Measurements from ENCODE around the gene IGSF21.

IGSF21 gene

GRCh38 chr1:18119771-18120377 is 12.3 kb downstream of the IGSF21 start:
- no peak for DNase-seq (ENCODE audit: low read depth)

GRCh38 chr1:18120638-18121037 is 13.0 kb downstream of the IGSF21 start:
- no peak for DNase-seq (ENCODE audit: low read depth)

GRCh38 chr1:18121072-18121820 is 13.6 kb downstream of the IGSF21 start:
- no peak for DNase-seq (ENCODE audit: low read depth)

- DNase-seq (ENCODE audit: low read depth), result no peak
Measured at GRCh38 chr1:18123467-18123992, 15.9 kb downstream of the IGSF21 start.

GRCh38 chr1:18124977-18125376 is 17.4 kb downstream of the IGSF21 start:
- DNase-seq (ENCODE audit: low read depth), result no peak

- no peak for DNase-seq (ENCODE audit: low read depth)
Measured at GRCh38 chr1:18126616-18127015, 19.0 kb downstream of the IGSF21 start.

DNA sequence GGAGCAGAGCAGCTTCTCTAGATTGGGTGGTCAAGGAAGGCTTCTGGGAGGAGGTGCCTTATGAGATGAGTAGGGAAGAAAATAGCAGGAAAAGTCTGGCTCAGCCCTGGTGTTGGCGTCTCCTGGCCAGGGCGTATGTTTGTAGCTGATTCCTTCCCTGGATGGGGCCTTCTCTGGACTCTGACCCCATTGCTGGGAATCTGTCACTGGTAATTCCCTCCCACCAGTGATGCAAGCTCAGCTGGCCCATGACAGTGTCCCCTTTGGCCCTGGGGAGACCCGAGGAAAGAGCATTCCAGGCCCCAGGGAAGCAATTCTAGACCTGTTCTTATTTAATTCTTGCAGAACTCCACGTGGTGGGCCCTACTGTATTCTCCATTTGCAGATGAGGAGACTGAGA is 20.7 kb downstream of the IGSF21 start:
- DNase-seq (ENCODE audit: low read depth), result no peak

- no peak for DNase-seq (ENCODE audit: low read depth)
Measured at GRCh38 chr1:18130356-18130755, 22.8 kb downstream of the IGSF21 start.

DNA sequence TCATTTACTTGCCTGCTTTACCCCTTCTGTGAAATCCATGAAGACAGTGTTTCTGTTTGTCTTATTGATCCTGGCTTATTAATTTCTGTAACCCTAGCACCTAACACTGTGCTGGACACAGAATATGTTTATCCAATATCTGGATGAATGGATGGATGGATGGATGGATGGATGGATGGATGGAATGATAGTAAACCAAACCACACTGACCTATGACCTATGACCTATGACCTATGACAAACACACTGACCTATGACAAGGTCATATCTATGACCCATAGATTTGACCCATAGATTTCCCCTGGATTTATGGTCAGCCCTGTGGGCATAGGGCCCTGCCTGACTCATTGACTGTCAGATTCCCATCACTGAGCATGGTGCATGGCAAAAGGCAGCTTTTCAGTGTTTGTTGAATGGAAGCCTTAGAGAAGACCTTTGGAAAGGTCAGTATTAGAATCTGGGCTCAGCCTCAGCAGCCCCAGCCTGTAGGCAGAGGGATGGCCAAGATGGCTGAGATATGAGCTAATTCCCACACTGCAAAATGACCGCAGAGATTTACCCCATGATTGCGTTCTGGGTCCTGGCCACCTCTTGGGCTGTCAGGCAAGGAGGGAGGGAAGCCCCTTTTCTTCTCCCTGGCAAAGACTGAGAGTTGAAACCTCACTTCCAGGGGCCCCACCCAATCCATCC is 24.6 kb downstream of the IGSF21 start:
- DNase-seq (ENCODE audit: low read depth), result no peak

DNA sequence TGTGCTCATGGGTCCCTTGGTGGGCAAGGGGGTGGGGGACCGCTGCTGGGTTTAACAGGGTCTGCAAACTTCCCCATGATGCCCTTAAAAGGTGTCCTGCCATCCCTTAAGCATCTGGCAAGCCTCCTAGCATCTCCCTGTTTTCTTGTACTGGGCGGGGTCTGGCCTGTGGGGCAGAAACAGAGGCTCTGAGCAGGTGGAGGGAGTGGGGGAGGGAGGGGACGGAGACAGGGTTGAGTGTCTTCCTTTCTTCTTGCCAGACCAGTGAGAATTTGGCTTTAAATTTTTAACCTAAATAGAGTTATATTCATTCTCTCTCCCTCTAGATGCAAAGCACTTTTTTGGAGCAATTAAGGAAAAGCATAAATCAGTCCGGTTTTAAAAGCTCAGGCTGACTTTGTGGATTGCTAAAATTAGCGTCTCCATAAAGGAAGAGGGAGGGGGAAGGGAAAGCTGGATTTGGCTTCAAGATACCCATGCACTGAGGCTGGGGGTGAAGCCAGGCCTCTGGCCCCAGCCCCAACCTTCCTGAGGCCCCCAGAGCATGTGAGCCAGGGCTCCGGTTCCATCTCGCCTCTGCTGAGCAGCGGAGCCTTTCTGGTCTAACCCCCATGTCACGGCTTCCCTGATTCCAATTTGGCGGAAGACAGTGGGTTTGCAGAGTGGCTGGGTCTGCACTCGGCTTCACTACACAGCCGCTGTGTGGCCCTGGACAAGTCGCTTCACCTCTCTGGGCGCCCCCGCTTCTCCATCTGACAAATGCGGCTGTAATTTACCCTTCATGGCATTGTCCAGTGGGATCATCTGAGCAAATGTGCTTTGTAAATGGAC is 25.3 kb downstream of the IGSF21 start:
- DNase-seq (ENCODE audit: low read depth), result no peak

- DNase-seq (ENCODE audit: low read depth), result no peak
Measured at GRCh38 chr1:18134324-18135046, 26.9 kb downstream of the IGSF21 start.

- no peak for DNase-seq (ENCODE audit: low read depth)
Measured at GRCh38 chr1:18137759-18138345, 30.3 kb downstream of the IGSF21 start.

DNA sequence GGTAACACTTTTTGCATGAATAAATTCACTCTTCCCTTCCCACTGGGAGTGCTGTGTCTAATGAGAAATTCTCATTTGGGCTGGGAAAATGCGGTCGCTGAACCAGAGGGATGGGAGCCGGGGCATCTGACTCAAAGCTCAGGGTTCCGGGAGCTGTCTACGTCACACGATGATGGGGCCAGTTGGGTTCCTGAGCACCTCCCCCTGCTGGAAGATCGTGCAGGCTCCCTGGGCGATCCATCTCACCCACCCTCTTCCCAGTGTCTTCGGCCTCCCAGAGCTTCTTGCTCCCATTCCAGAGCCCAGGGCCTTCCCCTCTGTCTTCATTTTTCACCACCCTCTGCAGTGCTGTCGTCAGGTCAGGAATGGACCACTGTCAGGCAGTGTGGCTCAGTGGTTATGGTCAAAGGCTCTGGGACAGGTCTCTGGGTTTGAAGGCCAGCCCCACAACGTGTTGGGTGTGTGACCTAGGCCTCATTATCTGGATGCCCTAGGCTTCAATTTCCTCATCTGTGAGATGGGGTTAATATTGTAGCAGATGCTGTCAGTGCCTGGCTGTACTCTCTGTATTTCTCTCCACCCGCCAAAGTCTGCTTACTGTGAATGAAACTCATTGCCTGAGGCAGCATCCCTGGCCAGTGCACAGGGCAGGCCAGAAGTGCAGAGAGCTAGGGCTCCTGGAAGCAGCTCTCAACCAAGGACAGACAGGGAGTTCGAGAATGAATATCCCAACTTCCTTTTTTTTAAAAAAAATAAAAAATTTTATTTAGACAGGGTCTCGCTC is 31.8 kb downstream of the IGSF21 start:
- DNase-seq (ENCODE audit: low read depth), result no peak

DNA sequence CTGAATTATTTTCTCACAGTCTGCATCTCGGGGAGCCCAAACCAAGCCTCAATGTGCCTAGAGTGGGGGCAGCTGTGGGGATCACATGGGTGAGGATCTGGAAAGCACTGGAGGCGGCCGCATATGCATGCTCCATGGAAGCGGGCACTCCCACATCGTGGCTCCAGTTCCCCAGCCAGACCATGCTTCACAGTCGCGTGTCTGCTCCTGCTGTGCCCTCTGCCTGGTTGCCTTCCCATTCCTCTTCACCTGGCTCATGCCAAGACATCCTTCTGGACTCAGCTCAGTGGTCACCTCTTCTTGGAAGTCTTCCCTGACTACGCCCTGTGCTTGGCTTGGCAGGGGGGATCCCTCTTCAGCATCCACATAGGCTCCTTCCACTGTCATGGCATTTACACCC is 32.8 kb downstream of the IGSF21 start:
- DNase-seq (ENCODE audit: low read depth), result no peak

- DNase-seq (ENCODE audit: low read depth), result no peak
Measured at GRCh38 chr1:18141661-18142060, 34.1 kb downstream of the IGSF21 start.

GRCh38 chr1:18142471-18142870 is 34.9 kb downstream of the IGSF21 start:
- DNase-seq (ENCODE audit: low read depth), result no peak

- no peak for DNase-seq (ENCODE audit: low read depth)
Measured at GRCh38 chr1:18142969-18143368, 35.4 kb downstream of the IGSF21 start.

- DNase-seq (ENCODE audit: low read depth), result no peak
Measured at GRCh38 chr1:18144062-18144461, 36.5 kb downstream of the IGSF21 start.

- no peak for DNase-seq (ENCODE audit: low read depth)
Measured at GRCh38 chr1:18144916-18145647, 37.5 kb downstream of the IGSF21 start.
